ACHN (cell line): ENCODE data around the gene CABP2.

ENCODE experiments used
- DNase-seq: peaks from one replicate; pipeline ENCODE4 v3.0.0-alpha.2; 2015
- in situ Hi-C: cut with HindIII; loops from 2 replicates; pipeline ENCODE4 v1.10.0; 2017; ENCODE audit warnings: low sequenced_read_pairs, low pct_ligation_motif_present, low pct_unique_long_range_greater_than_20kb

CABP2 gene

DNA sequence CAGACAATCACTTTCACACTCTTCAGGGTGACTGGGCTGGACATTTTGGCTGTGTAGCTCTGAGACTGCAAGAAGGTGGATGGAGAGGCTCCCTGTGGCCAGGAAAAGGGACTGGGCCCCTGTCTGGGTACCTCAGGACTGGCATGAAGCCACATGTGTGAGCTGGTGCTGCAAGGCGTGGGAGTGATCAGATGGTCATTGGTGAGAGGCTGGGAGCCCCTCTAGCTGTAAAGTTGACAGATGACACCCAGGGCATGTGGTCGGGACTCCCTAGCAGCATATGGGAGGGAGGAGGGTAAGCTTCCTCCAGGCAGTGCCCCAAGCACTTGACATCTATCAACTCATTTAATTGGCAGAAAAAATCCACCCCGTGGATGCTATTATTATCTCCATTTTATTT, 18.9 kb upstream of the CABP2 start:
- DNase-seq = no peak
- in situ Hi-C loops = no loop called here

DNA sequence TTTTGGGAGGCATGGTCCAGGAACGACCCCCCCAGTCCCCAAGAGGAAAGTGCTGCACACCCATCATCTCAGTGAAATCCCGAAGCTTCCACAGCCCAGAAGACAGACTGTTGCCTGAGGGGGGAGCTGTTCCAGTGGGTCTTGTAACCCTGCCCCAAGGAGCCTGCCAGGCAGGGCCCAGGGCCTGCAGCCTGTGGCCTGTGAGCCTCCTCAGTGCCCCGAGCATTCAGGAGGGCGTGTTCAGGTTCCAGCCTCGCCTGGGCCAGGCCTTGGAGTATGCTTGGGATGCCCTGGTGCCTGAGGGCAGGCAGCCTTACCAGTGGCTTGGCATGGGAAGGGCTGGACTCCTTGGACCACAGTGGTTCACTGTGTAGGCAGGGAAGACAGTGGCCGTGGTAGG, 18.0 kb upstream of the CABP2 start:
- in situ Hi-C loops = no loop called here
- no peak for DNase-seq

DNA sequence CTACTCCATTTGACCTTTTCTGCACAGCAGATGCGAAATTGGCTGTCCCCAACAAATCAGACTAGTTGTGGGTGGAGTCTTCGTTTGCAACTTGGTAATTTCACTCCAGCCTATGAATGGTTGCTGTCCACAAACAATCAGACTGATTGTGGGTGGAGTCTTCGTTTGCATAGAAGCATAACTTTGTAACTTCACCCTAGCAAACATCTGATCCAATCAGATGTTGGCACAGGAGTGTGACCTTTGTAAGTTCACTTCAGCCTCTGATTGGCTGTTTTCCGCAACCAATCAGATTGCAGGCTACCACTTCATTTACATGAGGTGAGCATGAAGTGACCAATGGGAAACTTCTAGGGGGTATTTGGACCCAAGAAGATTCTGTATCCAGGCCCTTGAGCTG, 16.3 kb upstream of the CABP2 start:
- in situ Hi-C loops = no loop called here
- no peak for DNase-seq

DNA sequence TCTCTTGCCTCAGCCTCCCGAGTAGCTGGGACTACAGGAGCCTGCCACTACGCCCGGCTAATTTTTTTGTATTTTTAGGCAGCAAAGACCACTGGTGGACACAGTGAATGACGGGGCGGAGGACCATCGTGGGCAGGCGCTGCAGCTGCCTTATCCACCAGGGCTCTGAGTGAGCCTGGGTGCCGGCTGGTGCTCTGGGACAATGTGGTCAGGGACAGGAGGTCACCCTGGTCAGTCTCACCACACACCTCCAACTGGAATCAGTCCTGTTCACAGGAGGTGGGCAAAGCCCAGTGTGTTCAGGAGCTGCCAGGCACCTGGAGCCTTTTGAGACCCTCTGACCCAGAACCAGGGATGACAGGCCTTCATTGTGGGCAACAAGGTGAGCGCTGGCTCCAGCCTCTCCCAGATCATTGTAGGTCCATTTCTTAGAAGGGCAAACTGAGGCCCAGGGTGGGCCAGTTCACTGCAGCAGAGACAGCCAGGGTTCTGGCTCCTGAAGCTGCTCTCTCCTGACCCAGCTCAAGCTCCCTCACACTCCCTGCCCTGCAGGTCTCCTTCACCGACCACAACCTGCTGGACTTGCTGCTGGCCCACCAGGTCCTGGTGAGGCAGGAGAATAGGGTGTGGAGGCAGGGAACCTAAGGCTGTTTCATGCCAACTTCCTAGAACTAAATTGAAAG, 15.7 kb upstream of the CABP2 start:
- in situ Hi-C loops = no loop called here
- DNase-seq = no peak

- in situ Hi-C loops = no loop called here
- no peak for DNase-seq
Measured at GRCh38 chr11:67538306-67538705, 15.1 kb upstream of the CABP2 start.

DNA sequence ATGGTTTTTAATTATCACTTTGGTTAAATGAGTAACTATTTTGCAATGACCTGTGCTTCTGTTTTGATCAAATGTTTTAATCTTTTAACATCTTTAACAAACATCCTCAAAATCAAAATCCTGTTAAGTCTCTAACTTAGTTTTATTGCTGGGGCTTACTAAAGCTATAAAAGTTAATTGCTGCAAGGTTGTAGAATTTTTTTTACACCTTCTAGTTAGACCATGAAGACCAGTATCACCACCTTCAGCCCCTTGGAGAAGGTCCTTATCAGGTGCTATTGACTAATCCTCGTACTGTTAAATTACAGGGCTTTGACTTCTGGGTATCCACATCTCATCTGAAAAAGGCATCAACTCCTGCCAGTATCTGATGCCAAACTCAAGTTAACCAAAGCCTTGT, 12.3 kb upstream of the CABP2 start:
- in situ Hi-C loops = no loop called here
- DNase-seq = no peak

DNA sequence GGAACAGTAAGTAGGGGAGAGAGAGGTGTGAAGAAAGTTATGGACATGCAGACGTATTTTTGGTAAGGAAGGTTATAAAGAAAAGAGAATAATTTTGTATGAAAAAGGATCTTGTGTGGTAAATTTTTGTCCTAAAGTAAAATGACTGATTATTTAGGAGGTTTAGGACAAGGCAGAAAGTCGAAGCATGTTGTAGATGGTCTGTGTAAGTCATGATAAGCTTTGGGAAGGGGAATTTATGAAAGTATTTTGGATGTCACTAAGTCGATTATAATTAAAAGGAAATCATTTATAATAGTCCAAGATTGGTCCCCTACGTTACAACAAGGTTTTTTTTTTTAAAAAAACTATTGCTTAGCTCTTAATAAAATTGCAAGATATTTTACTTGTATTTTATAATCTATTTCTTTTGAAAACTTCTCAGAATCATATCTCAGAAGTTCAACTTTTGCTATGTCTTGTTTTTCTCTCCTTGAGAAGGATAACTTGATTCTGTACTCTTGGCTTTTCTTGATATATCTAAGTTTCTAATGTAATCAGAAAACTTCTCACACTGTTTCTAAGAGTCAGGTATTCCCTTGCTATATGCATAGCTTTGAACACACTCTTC, 10.9 kb upstream of the CABP2 start:
- in situ Hi-C loops = no loop called here
- peak; percentile 18 for DNase-seq

GRCh38 chr11:67532889-67533288, 9.6 kb upstream of the CABP2 start:
- DNase-seq = no peak
- in situ Hi-C loops = no loop called here

DNA sequence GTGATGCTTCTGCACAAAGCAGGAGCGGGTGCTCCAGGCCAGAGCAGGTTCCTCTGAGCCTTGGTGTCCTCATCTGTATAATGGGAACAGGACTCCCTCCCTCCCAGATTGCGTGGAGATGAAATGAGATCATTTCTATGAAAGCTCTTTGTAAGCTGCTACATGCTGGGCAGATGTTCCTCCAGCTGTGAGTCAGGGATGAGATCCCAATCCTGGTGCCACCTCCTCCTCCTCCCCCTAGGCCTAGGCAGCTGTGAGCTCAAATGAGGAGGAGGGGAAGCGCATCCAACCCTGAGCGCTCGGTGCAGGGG, 7.0 kb upstream of the CABP2 start:
- in situ Hi-C loops = no loop called here
- DNase-seq = no peak

GRCh38 chr11:67528376-67528775, 5.1 kb upstream of the CABP2 start:
- in situ Hi-C loops = no loop called here
- no peak for DNase-seq

DNA sequence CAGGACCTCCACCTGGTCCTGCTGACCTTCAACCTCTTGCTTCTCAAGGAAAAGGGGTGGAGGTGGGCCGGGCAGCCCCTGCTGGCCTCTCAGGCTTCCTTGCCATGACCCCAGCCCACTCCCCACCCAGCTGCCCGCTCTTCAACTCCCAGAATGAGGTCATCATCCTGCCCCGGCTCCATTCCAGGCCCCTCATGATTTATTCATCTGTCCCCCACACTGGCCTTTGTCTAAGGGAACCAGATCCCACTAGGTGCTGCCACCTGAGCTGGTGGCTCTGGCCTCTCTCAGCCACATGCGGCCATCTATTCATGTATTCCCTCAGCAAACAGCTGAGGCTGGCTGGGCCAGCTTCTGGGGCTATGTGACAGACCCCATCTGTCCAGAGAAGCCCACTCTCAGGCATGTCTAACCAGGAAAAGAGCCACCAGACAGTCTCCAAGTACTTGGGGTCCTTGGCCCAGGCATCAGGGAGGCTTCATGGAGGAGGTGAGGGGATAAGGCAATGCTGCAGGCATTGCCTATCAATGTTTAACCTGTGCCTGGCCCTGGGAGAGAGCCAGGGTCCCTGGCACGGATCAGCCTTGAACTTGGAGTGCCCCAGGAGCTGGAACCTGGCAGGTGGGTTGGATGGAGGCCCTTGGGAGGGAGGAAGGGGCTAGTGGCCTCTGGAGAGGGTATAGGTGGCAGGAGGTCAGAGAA, 2.2 kb upstream of the CABP2 start:
- in situ Hi-C loops = no loop called here
- DNase-seq = no peak

DNA sequence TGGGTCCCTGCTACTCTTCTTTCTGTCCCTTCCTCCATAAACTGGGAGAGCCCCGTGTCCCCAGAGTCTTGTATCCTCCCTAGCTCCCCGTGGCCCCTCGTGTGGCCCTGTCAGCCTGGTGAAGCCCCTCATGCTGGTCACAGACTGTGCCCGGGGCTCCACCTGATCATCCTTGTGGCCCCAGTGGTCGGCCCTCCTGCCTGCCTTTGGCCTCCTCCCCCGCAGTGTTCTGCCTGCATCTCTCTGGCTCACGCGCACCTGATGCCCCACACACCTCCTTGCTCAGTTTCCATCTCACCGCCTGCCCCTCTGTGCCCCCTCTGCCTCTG, 1.2 kb upstream of the CABP2 start:
- in situ Hi-C loops = no loop called here
- DNase-seq = no peak

DNA sequence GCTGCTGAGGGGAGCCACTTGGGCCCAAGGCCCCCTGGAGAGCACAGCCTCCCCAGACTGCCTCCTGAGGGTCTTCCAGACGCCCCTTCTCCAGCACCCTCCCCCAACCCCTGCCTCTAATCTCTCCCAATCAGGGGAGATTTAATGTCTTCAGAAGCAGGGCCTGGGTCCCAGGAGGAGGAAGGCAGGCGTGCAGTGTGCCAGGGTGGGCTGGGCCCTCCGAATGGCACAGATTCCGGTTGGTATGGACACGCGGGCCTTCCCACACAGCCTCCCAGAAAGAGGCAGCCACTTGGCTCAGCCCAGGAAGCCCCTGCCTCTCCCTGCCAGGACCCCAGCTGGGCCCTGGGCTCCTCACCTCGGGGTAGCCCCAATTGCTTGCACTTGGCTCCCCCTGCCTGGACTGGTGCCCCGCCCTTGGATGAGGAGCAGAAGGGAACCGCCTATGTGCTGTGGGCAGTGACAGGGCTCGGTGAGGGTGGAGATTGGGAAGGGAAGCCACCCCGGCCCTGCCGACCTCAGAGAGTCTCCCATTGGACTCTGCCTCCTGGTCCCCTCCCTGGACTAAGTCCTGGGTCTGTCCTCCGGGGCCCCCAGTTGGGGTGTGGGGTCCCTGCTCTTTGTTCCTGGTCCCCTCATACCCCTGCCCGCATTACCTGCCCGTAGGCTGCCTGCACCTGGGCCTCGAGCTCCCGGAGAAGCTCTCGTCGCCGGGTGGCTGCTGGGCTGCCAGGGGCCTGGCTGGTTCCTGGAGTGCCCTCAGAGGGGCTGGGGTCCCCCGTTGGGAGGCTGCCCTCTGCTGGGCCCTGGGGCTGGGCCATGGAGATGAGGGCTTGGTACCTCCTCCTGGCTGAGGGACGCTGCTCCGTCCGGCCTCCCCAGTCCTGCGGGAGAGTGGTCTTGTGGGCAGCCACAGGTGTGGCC, 572 bp upstream of the CABP2 start:
- no peak for DNase-seq
- in situ Hi-C loops = no loop called here

DNA sequence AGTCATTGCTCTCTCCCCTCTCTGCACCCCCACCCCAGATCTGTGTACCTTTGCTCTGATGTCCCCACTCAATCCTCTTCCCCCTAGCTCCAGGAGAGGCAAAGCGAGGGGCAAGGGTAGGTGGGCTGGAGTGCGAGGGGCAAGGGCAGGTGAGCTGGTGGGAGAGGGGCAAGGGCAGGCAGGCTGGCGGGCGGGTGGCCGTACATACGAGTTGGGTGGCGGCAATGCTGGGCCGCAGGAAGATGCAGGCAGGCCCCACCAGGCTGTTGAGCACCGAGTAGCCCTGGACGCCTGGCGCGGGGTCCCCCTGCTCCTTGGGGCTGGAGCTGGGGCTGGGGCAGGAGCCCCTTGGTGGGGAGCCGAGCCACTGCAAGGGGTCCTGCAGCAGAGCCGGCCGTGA, 908 bp downstream of the CABP2 start:
- in situ Hi-C loops = no loop called here
- no peak for DNase-seq

GRCh38 chr11:67521924-67522323, 1.3 kb downstream of the CABP2 start:
- in situ Hi-C loops = no loop called here

DNA sequence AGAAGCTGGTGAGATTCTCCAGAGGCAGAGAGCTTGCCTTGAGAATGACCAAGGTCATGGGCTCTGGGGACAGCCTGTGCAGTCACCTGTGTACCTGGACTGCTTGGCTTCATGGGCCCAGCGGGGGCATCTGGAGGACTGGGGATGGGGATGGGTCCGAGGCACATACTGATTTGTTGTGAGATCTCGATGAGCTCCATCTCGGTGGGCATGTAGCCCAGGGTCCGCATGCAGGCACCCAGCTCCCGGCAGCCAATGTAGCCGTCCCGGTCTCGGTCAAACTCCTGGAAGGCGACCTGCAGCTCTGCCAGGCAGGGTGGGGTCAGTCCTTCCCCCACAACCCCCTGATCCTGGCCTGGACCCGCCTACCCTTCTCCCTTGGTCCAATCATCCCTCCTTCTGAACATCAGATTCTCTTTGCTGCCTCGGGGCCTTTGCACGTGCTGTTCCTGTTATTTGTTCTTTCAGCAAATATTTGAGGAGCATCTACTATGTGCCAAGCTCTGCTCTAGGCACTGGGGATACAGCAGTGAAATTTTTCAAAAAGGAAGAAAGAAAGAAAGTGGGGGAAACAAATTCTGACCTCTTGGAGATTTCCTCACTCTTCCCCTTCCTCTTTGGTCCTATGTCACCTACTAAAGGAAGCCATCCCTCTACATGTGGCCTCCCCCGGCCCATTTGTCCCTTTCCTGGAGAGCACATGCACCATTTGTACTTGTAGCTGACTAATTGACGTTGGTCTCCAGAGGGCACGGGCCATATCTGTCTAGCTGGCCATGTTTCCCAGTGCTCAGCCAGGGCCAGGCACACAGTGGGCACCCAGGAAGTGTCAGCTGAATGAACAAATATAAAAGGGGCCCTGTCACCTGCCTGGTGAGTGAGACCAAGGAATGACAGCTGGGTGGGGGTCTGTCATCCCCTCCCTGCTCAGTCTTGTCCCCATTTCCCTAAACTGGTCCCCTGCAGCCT, 2.1 kb downstream of the CABP2 start:
- in situ Hi-C loops = no loop called here
- no peak for DNase-seq

More at GRCh38 chr11:67521924-67522323, 1.3 kb downstream of the CABP2 start:
- no peak for DNase-seq

DNA sequence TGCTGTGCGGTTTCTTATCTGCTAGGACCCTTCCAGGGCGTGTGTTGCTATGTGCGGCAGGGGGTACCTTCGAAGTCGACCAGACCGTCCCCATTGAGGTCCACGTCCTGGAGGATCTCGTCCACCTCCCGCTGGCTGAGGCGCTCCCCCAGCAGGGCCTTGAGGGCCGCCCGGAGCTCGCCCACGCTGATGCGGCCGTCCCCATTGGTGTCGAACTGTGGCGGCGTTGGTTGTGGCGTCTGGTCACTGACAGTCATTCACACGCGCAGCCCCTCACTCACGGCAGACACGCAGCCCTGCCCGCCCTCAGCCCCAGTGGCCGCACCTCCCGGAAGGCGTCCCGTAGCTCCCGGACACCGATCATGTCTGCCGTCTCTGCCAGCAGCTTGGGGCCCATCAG, 3.5 kb downstream of the CABP2 start:
- no peak for DNase-seq
- in situ Hi-C loops = no loop called here

- in situ Hi-C loops = no loop called here
- no peak for DNase-seq
Measured at GRCh38 chr11:67517784-67518552, 5.3 kb downstream of the CABP2 start.
